ENCODE measurements around the gene TMEM14A. TPM values are rescaled to one million over a fixed set of nuclear protein-coding genes. Genes with fewer than 3 reads are reported as not detected.

TMEM14A gene
- total RNA-seq, 1 experiment from 2014 or later = 7.3 TPM

- no peak overlapping the region for H3K4ac ChIP-seq (ENCODE audit: low read depth, low read length)
- Mint-ChIP-seq H3K9me3 (no peaks in the 10 kb centered on the region), H3K4me1 (peaks cover 41 to 47% of the 10 kb centered on the region in 2 experiments), H3K36me3 (ENCODE audit: insufficient read depth in 1 of 3, low read depth in 3 of 3) (no peaks in the 10 kb centered on the region; a peak in 1 of 7 replicates), H3K4me3 (no peak overlapping the region), H3K27ac (no peak overlapping the region), H3K27me3 (ENCODE audit: low read depth) (peaks cover 11% of the 10 kb centered on the region; the same call in 1 of the 2 replicates)
- H4K8ac ChIP-seq (replicated peaks; ENCODE audit: insufficient read length, low read depth, low read length) = no peak overlapping the region
- no peaks in the 10 kb centered on the region for H3K9me3 ChIP-seq (ENCODE audit: control insufficient read depth, low read depth, low read length)
- no peaks in the 10 kb centered on the region for H3K79me2 ChIP-seq (ENCODE audit: insufficient read depth, low read length)
- no peaks in the 10 kb centered on the region for H3K79me1 ChIP-seq (ENCODE audit: insufficient read depth, low read depth, low read length, poor library complexity, severe bottlenecking)
- H3K14ac ChIP-seq (ENCODE audit: insufficient read depth, low read length) = no peak overlapping the region
- H2BK20ac ChIP-seq (ENCODE audit: low read depth, low read length, poor library complexity, severe bottlenecking) = no peak overlapping the region
- H3K9ac ChIP-seq (ENCODE audit: extremely low read depth, insufficient read length, low read length) = no peak overlapping the region
- no peaks in the 10 kb centered on the region for H4K20me1 ChIP-seq (ENCODE audit: control insufficient read depth, insufficient read depth, insufficient read length)
- peaks cover 2% of the 10 kb centered on the region; the same call in 1 of the 2 replicates for H3K4me1 ChIP-seq (ENCODE audit: insufficient read depth, low read length)
- no peak for DNase-seq
- H2AFZ ChIP-seq (ENCODE audit: low read length) = no peak overlapping the region
- no peak overlapping the region for H3K23ac ChIP-seq (ENCODE audit: insufficient read length, low read depth, low read length)
- H3K27ac ChIP-seq (ENCODE audit: insufficient read length, low read depth, low read length) = no peak overlapping the region
- no peaks in the 10 kb centered on the region for H3K23me2 ChIP-seq (ENCODE audit: insufficient read length, low read depth, low read length, poor library complexity, severe bottlenecking)
- no peak overlapping the region for H2BK15ac ChIP-seq (ENCODE audit: low read depth, low read length)
- WGBS (ENCODE audit: extremely low coverage, insufficient read length, low lambda C conversion rate) = no CpG with 5 or more reads among the region's 3 CpGs
- H3K4me2 ChIP-seq (ENCODE audit: insufficient read depth, insufficient read length, low read length) = no peak overlapping the region
- no peak overlapping the region for H4K91ac ChIP-seq (ENCODE audit: insufficient read length, low read depth, low read length)
- H2BK12ac ChIP-seq (ENCODE audit: insufficient read length, low read depth, low read length) = no peak overlapping the region
- no peak overlapping the region for H4K5ac ChIP-seq (ENCODE audit: insufficient read length, low read depth, low read length)
- no peak overlapping the region for H3K56ac ChIP-seq (ENCODE audit: insufficient read length, low read depth, low read length)
- no peak overlapping the region for H2BK5ac ChIP-seq (ENCODE audit: insufficient read length, low read length)
- no peak overlapping the region for H3T11ph ChIP-seq (ENCODE audit: low read length)
- H2AK5ac ChIP-seq (ENCODE audit: insufficient read length, low read length) = no peak overlapping the region
- peak overlapping the region; percentile 2 for H2BK120ac ChIP-seq (ENCODE audit: low read depth, low read length, poor library complexity, severe bottlenecking)
- no peak for TF ChIP-seq CTCF (conservative IDR thresholded peaks at IDR 0.05)
- no peak overlapping the region for H3K18ac ChIP-seq (ENCODE audit: insufficient read length, low read depth, low read length)
- no peaks in the 10 kb centered on the region for H3K27me3 ChIP-seq (ENCODE audit: insufficient read depth, low read length)
These were observed 57.5 kb downstream of the TMEM14A start for GRCh38 chr6:52728394-52728793.
